Effector memory CD4-positive, alpha-beta T cell (primary cell): ENCODE measurements around the gene LAMA3.

ENCODE experiments used
- DNase-seq, 3 donors: peaks; one replicate each; pipeline ENCODE4 v3.0.0-alpha.2; 2020
- H3K27ac ChIP-seq: 2 replicates; pipeline ENCODE4 v1.7.0; 2013; ENCODE audit warnings: mild to moderate bottlenecking, low read length, moderate library complexity; ENCODE audit not compliant: insufficient read depth, poor library complexity, severe bottlenecking
- H3K27me3 ChIP-seq: replicated peaks from 2 replicates; pipeline ENCODE4 v1.7.0; 2013; ENCODE audit warnings: mild to moderate bottlenecking, low read length; ENCODE audit not compliant: insufficient read depth, control insufficient read depth, poor library complexity, severe bottlenecking
- H3K36me3 ChIP-seq: 2 replicates; pipeline ENCODE4 v1.7.0; 2013; ENCODE audit warnings: mild to moderate bottlenecking, low read length, moderate library complexity; ENCODE audit not compliant: control insufficient read depth, insufficient read depth
- H3K4me1 ChIP-seq: 2 replicates; pipeline ENCODE4 v1.7.0; 2013; ENCODE audit warnings: low read length, mild to moderate bottlenecking; ENCODE audit not compliant: control insufficient read depth, insufficient read depth, poor library complexity, severe bottlenecking
- H3K4me3 ChIP-seq: 2 replicates; pipeline ENCODE4 v1.7.0; 2013; ENCODE audit warnings: low read length, low read depth, mild to moderate bottlenecking; ENCODE audit not compliant: insufficient read depth, poor library complexity, severe bottlenecking
- H3K9me3 ChIP-seq: 2 replicates; pipeline ENCODE4 v1.7.0; 2013; ENCODE audit warnings: mild to moderate bottlenecking, low read length, moderate library complexity; ENCODE audit not compliant: control insufficient read depth

LAMA3 gene

GRCh38 chr18:23793985-23794867, 105.0 kb downstream of the LAMA3 start:
- no peak overlapping the region for H3K4me3 ChIP-seq
- H3K4me1 ChIP-seq = no peaks in the 10 kb centered on the region
- no peak for DNase-seq

DNA sequence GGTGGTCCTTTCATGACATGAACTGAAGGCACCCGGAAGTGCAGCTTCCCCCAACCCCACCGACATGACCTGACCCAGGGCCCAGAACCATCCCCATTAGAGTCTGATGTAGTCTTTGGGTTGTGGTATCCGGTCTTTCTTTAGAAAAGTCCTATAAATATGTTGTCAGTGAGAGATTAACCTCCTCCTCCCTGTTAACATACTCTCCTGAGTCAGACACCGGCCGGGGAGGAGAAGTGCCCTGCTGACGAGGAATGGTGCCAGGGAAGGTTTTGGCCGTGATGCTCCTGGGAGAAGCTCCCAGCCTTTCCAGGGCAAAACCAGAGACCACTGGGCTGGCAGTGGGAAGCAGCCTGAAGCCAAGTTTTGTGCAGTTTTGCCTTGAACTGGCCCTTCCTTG, 109.0 kb downstream of the LAMA3 start:
- no peak overlapping the region for H3K4me3 ChIP-seq
- H3K9me3 ChIP-seq = no peaks in the 10 kb centered on the region
- H3K27me3 ChIP-seq = no peaks in the 10 kb centered on the region
- H3K27ac ChIP-seq = no peak overlapping the region
- DNase-seq = no peak
- H3K36me3 ChIP-seq = no peaks in the 10 kb centered on the region
- H3K4me1 ChIP-seq = no peaks in the 10 kb centered on the region

More at GRCh38 chr18:23793985-23794867, 105.0 kb downstream of the LAMA3 start:
- no peak overlapping the region for H3K27ac ChIP-seq
- no peaks in the 10 kb centered on the region for H3K36me3 ChIP-seq
- no peaks in the 10 kb centered on the region for H3K9me3 ChIP-seq
- H3K27me3 ChIP-seq = no peaks in the 10 kb centered on the region

DNA sequence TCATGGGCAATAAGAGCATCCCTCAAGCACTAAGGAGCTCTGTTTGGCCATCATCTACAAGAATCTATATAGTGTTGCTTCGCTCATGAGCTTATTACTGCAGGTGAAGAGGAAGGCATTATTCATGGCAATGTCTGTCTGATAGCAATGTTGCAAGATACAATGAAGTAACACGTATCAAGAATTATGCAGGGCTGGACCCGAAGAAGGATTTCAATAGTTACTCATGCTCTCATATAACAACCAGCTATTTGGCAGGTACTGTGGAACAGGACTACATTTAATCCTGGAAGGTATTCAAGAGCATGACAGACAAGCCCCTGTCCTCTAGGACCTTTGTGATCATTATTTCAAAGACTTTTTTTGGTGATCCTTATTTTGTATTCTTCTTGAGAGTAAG, 109.6 kb downstream of the LAMA3 start:
- Histone ChIP-seq H3K9me3 (no peaks in the 10 kb centered on the region), H3K27me3 (no peaks in the 10 kb centered on the region), H3K27ac (no peak overlapping the region), H3K4me1 (no peaks in the 10 kb centered on the region), H3K36me3 (no peaks in the 10 kb centered on the region), H3K4me3 (no peak overlapping the region)
- DNase-seq = no peak

DNA sequence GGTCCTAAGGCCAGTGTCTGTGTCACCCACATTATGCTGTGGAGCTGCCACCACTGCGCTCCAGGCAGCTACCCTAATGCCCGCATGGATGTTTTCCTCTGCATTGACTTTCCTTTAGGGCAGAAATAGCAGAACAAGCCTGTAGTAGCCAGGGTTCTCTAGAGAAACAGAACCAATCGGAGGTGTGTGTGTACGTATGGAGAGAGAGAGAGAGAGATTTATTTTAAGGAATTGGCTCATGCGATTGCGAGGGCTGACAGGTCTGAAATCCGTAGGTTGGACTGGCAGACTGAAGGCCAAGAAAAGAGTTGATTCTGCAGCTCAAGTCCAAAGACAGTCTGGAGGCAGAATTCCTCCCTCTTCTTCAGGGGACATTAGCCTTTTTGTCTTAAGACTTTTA, 110.3 kb downstream of the LAMA3 start:
- H3K36me3 ChIP-seq = no peaks in the 10 kb centered on the region
- no peak for DNase-seq
- H3K27ac ChIP-seq = no peak overlapping the region
- H3K4me1 ChIP-seq = no peaks in the 10 kb centered on the region
- H3K4me3 ChIP-seq = no peak overlapping the region
- no peaks in the 10 kb centered on the region for H3K27me3 ChIP-seq
- H3K9me3 ChIP-seq = no peaks in the 10 kb centered on the region

- no peaks in the 10 kb centered on the region for H3K27me3 ChIP-seq
- H3K36me3 ChIP-seq = no peaks in the 10 kb centered on the region
- no peak overlapping the region for H3K27ac ChIP-seq
- H3K9me3 ChIP-seq = no peaks in the 10 kb centered on the region
- DNase-seq = no peak
- H3K4me1 ChIP-seq = no peaks in the 10 kb centered on the region
- H3K4me3 ChIP-seq = no peak overlapping the region
Measured at GRCh38 chr18:23800902-23801301, 111.6 kb downstream of the LAMA3 start.

GRCh38 chr18:23802817-23803216, 113.6 kb downstream of the LAMA3 start:
- Histone ChIP-seq H3K9me3 (no peaks in the 10 kb centered on the region), H3K4me1 (no peaks in the 10 kb centered on the region)
- DNase-seq = no peak

GRCh38 chr18:23803755-23804154, 114.5 kb downstream of the LAMA3 start:
- DNase-seq = no peak
- H3K4me3 ChIP-seq = no peak overlapping the region
- H3K36me3 ChIP-seq = no peaks in the 10 kb centered on the region

More at GRCh38 chr18:23802817-23803216, 113.6 kb downstream of the LAMA3 start:
- no peaks in the 10 kb centered on the region for H3K27me3 ChIP-seq
- no peak overlapping the region for H3K4me3 ChIP-seq
- H3K36me3 ChIP-seq = no peaks in the 10 kb centered on the region
- no peak overlapping the region for H3K27ac ChIP-seq

GRCh38 chr18:23805898-23806297, 116.6 kb downstream of the LAMA3 start:
- no peak for DNase-seq
- no peaks in the 10 kb centered on the region for H3K9me3 ChIP-seq
- H3K27ac ChIP-seq = no peak overlapping the region
- no peaks in the 10 kb centered on the region for H3K27me3 ChIP-seq
- H3K4me3 ChIP-seq = no peak overlapping the region
- H3K36me3 ChIP-seq = no peaks in the 10 kb centered on the region
- H3K4me1 ChIP-seq = no peaks in the 10 kb centered on the region

More at GRCh38 chr18:23803755-23804154, 114.5 kb downstream of the LAMA3 start:
- H3K27me3 ChIP-seq = no peaks in the 10 kb centered on the region
- H3K4me1 ChIP-seq = no peaks in the 10 kb centered on the region
- no peaks in the 10 kb centered on the region for H3K9me3 ChIP-seq
- H3K27ac ChIP-seq = no peak overlapping the region

- no peak overlapping the region for H3K4me3 ChIP-seq
- no peaks in the 10 kb centered on the region for H3K27me3 ChIP-seq
- H3K4me1 ChIP-seq = no peaks in the 10 kb centered on the region
- H3K9me3 ChIP-seq = no peaks in the 10 kb centered on the region
- DNase-seq = no peak
- H3K36me3 ChIP-seq = no peaks in the 10 kb centered on the region
- H3K27ac ChIP-seq = no peak overlapping the region
Measured at GRCh38 chr18:23809415-23809814, 120.2 kb downstream of the LAMA3 start.

- DNase-seq = no peak
- Histone ChIP-seq H3K4me1 (no peaks in the 10 kb centered on the region), H3K36me3 (no peaks in the 10 kb centered on the region), H3K27ac (no peak overlapping the region), H3K9me3 (no peaks in the 10 kb centered on the region), H3K4me3 (no peak overlapping the region), H3K27me3 (no peaks in the 10 kb centered on the region)
Measured at GRCh38 chr18:23810396-23810795, 121.1 kb downstream of the LAMA3 start.
